Medulla oblongata (tissue), 1 donor: ENCODE results near the gene SLC1A3.
"Not testable (repeated sequence)": the region's sequence is repeated elsewhere in the genome, so short reads cannot be mapped to it uniquely, and the experiment has no call there.

Experiments used
- DNase-seq: peaks from one replicate; pipeline ENCODE4 v3.0.0-alpha.2; 2015; ENCODE audit errors: extremely low spot score

SLC1A3 gene

DNA sequence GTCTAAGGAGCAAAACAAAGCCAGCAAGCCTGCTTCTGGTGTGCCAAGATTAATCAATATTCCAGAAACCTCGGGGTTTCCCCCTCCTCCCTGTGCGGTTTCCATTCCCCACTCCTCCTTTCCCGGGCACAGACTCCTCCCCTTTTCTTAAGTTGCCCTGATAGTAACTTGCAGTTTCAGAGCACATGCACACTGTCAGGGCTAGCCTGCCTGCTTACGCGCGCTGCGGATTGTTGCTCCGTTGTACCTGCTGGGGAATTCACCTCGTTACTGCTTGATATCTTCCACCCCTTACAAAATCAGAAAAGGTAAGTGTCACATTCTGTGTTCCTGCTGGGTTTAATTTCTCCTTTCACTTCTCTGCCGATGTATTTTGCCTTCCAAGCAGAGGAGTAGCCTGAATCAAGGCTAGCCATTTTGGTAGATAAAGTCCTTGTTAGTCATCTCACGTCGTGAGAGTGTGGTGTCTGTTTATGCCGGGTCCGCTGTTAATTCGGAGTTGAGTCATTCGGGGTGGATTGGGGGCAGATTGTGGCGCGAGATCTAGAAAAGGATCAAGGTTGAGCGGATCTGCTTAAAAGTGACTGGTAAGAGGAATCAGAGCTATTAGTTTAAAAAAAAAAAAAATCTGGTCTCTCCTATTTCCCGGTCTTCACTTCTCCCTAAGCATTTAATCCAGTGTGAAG lies at the start of gene SLC1A3:
Gene SLC1A3 (plus strand): TSS at position 179 of the 686 bp plus-strand sequence. CDS start 1,818 bp downstream, outside the sequence.
- peak; percentile 92 for DNase-seq

DNA sequence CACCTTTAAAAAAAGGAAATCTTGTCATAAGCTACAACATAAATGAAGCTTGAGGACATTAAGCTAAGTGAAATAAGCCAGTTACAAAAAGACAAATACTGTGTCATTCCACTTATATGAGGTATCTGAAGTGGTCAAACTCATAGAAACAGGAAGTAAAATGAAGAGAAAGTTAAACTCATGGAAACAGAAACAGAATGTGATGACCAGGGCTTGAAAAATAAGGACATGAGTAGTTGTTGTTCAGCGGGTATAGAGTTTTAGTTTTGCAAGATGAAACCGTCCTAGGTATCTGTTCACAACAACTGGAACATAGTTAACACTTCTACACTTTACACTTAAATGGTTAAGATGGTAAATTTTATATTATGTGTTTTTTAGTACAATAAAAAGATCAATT lies 47.8 kb upstream of the SLC1A3 start:
- no peak for DNase-seq

GRCh38 chr5:36561601-36562000 lies 44.8 kb upstream of the SLC1A3 start:
- DNase-seq, result no peak

DNA sequence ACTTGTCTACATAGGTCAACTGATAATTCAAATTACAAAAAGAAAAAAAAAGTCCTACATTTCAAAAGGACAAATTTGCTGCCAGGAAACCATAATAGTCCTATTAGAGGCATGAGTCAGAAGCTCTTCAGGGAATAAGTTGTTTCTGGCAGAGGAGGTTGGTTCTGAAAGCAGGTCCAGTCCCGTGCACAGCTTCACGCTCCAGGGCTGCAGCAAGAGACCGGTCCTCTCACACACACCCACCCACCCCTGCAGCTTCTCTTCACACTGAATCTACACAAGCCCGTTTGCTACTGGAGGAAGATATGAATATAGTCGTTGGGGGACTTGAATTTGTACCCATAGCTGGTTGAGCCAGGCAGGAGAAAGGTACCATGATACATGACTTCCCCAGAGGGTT lies 36.9 kb upstream of the SLC1A3 start:
- peak; percentile 27 for DNase-seq

DNA sequence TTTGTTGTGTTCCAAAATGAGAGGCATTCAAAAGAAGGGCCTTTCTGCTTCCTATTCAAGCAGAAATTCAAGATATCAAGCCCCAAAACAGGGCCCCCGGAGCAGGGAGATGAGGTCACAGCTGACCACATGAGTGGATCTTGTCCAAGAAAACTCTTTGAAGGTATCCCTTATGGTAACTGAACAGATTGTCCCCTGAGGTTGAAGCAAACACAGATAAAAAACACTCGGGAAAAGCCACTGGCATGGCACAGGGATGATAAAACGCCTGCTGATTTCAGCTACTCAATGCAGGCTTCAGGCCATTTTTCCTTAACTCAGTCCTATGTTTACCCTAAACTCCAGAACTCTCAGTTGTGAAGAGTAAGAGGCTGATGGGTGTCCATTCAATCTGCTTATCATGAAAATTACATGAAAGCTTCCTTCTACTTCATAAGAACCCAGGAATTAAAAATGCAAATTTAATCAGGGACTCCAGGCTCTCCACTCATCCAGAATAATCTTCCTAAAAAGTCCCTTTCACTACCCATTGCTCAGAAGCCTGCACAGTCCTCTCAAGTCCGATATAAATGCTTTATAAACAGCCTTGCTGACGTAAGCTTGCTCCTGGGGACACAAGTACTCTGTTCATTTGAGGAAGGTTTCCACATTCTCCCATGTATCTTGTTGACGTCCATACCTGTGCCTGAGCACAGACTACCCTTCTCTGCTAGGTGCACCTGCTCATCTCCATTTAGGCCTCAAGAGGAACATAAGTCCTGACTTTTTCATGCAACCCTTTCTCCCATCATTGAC lies 35.9 kb upstream of the SLC1A3 start:
- no peak for DNase-seq

GRCh38 chr5:36571401-36572042 lies 34.9 kb upstream of the SLC1A3 start:
- no peak for DNase-seq

GRCh38 chr5:36573438-36573837 lies 33.0 kb upstream of the SLC1A3 start:
- no peak for DNase-seq

- DNase-seq, result no peak
Measured at GRCh38 chr5:36575361-36575781, 31.0 kb upstream of the SLC1A3 start.

GRCh38 chr5:36576721-36577120 lies 29.7 kb upstream of the SLC1A3 start:
- no peak for DNase-seq

DNA sequence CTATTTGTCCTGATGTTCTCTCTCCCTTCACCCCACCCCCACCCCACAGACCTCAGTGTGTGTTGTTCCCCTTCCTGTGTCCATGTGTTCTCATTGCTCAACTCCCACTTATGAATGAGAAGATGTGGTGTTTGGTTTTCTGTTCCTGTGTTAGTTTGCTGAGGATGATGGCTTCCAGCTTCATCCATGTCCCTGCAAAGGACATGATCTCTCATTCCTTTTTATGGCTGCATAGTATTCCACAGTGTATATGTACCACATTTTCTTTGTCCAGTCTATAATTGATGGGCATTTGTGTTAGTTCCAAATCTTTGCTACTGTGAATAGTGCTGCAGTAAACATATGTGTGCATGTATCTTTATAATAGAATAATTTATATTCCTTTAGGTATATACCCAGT lies 26.5 kb upstream of the SLC1A3 start:
- not testable (repeated sequence) for DNase-seq

GRCh38 chr5:36581070-36581469 lies 25.3 kb upstream of the SLC1A3 start:
- no peak for DNase-seq

DNA sequence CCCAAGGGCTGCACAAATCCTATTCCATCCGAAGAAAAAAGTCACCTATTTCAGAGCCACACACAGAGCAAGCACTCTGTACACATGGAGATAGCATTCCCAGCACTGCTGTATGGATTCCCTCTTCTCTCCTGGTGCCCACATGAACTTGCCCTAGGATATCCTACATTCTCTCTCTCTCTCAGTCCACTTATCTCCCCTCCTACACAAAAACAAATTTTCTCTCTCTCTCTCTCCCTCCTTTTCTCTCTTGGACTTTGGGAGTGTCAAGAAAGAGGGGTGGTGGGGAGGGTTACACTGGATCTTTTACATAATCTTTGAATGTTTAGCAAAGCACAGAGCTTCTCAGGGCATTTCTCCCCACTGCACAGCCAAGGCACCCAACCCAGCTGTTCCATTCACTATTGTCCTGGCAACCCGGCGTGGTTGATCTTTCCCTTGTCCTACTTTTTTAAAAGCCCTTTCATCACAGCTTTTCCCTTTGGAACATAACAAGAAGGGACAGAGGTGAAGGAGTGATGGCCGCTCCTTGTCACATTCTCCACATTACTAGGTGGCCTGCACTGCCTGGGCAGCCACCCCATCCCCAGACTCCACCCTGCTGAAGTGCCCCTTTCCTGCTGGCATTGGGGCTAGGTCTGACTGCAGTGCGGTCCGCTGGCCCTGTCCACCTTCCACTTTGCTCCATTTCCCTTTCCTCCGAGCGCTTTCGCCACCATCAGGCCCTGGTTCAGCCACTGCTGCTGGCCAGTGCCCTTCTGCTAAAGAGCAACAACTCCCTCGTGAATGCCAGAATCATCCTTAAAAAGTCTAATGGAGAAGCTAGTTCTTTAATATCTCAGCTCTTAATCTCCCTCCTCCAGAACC lies 22.2 kb upstream of the SLC1A3 start:
- DNase-seq, result peak; percentile 49

GRCh38 chr5:36585701-36586100 lies 20.7 kb upstream of the SLC1A3 start:
- DNase-seq, result peak; percentile 2

GRCh38 chr5:36587354-36587753 lies 19.1 kb upstream of the SLC1A3 start:
- peak; percentile 2 for DNase-seq

GRCh38 chr5:36589735-36590134 lies 16.7 kb upstream of the SLC1A3 start:
- not testable (repeated sequence) for DNase-seq

GRCh38 chr5:36590513-36591286 lies 15.7 kb upstream of the SLC1A3 start:
- no peak for DNase-seq

GRCh38 chr5:36593867-36594266 lies 12.5 kb upstream of the SLC1A3 start:
- DNase-seq, result no peak

DNA sequence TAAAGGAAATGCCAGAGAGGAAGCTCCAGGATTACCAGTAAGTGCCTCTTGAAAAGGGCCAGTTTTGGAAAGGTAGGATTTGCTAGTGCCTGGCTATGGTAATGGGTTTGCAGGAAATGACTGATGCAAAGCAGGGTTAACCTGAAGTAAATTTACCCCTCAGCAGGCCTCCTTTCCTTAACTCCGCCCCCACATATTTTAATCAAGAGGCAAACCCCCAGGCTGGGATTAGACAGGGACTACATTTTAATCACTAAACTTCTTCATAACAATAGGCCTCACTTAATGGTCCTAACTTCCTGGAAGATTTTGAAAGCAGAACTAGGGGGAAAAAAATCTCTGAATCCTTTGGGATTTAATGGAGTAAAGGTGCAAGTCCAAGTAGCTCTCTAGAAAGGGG lies 10.2 kb upstream of the SLC1A3 start:
- DNase-seq, result no peak

- DNase-seq, result no peak
Measured at GRCh38 chr5:36596756-36597155, 9.7 kb upstream of the SLC1A3 start.

DNA sequence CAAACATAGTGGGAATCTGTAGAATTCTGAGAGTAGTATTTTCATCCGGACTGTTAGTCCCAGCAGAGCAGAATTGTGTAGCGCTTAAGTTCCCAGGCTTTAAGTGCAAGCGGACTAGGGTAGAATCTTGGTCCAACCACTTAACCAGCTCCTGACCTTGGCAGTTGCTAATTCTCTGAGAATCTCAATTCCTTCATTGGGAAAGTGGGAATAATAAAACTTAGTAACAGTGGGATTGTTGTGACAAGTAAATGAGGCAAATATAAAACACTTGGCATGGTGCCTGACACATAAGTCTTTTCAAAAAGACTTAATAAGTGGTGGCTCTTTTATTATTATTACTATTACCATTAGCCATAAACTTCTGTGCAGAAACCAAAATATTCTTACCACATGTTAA lies 8.4 kb upstream of the SLC1A3 start:
- no peak for DNase-seq
